Parathyroid adenoma (tissue), 2 donors: ENCODE data around the gene STAB2.

Source experiments
- H2AFZ ChIP-seq: fragments of 300-600 bp; sonication (generic); one replicate; pipeline ENCODE4 v1.7.0; 2017; ENCODE audit warnings: antibody characterized with exemption, mild to moderate bottlenecking
- H3K27ac ChIP-seq: fragments of 300-600 bp; sonication (generic); one replicate; pipeline ENCODE4 v1.7.0; 2017
- H3K27me3 ChIP-seq: fragments of 300-600 bp; sonication (generic); one replicate; pipeline ENCODE4 v1.7.0; 2017; ENCODE audit warnings: low read length; ENCODE audit not compliant: control insufficient read depth, insufficient read depth
- H3K36me3 ChIP-seq: fragments of 300-600 bp; sonication (generic); one replicate; pipeline ENCODE4 v1.7.0; 2017; ENCODE audit warnings: low read length; ENCODE audit not compliant: control insufficient read depth, insufficient read depth
- H3K4me1 ChIP-seq: fragments of 300-600 bp; sonication (generic); one replicate; pipeline ENCODE4 v1.7.0; 2017; ENCODE audit warnings: control low read depth
- H3K4me2 ChIP-seq: fragments of 300-600 bp; sonication (generic); one replicate; pipeline ENCODE4 v1.7.0; 2017; ENCODE audit warnings: low read length
- H3K4me3 ChIP-seq: fragments of 300-600 bp; sonication (generic); one replicate; pipeline ENCODE4 v1.7.0; 2017; ENCODE audit warnings: low read depth, low read length
- H3K79me2 ChIP-seq: fragments of 300-600 bp; sonication (generic); one replicate; pipeline ENCODE4 v1.7.0; 2017; ENCODE audit warnings: control low read depth
- H3K9ac ChIP-seq: fragments of 300-600 bp; sonication (generic); one replicate; pipeline ENCODE4 v1.7.0; 2017; ENCODE audit warnings: mild to moderate bottlenecking
- H3K9me3 ChIP-seq: fragments of 300-600 bp; sonication (generic); one replicate; pipeline ENCODE4 v1.7.0; 2017; ENCODE audit warnings: low read length; ENCODE audit not compliant: control insufficient read depth
- CTCF ChIP-seq: fragments of 300-600 bp; sonication (generic); IDR thresholded peaks from one replicate; pipeline ENCODE4 v1.7.0; 2017; ENCODE audit warnings: antibody characterized with exemption, mild to moderate bottlenecking
- donor health status: primary hyperparathyroidism.

Gene STAB2

GRCh38 chr12:103556890-103557627 is 30.0 kb upstream of the STAB2 start:
- Histone ChIP-seq H3K27ac (no peak overlapping the region), H2AFZ (no peak overlapping the region), H3K9ac (no peak overlapping the region), H3K79me2 (no peaks in the 10 kb centered on the region), H3K9me3 (no peaks in the 10 kb centered on the region), H3K4me2 (no peak overlapping the region), H3K36me3 (no peaks in the 10 kb centered on the region), H3K4me1 (no peaks in the 10 kb centered on the region), H3K27me3 (no peaks in the 10 kb centered on the region), H3K4me3 (no peak overlapping the region)
- TF ChIP-seq CTCF = no peak

- Histone ChIP-seq H3K4me2 (no peak overlapping the region), H3K4me1 (no peaks in the 10 kb centered on the region), H3K9ac (no peak overlapping the region), H2AFZ (no peak overlapping the region), H3K9me3 (no peaks in the 10 kb centered on the region), H3K4me3 (no peak overlapping the region), H3K36me3 (no peaks in the 10 kb centered on the region), H3K27me3 (no peaks in the 10 kb centered on the region), H3K79me2 (no peaks in the 10 kb centered on the region), H3K27ac (no peak overlapping the region)
- no peak for TF ChIP-seq CTCF
Observed at GRCh38 chr12:103557628-103558010, 29.5 kb upstream of the STAB2 start.

- Histone ChIP-seq H3K4me3 (no peak overlapping the region), H3K27me3 (no peaks in the 10 kb centered on the region), H3K4me2 (no peak overlapping the region), H3K4me1 (no peaks in the 10 kb centered on the region), H3K9ac (no peak overlapping the region), H2AFZ (no peak overlapping the region), H3K36me3 (no peaks in the 10 kb centered on the region), H3K9me3 (no peaks in the 10 kb centered on the region), H3K27ac (no peak overlapping the region), H3K79me2 (no peaks in the 10 kb centered on the region)
- TF ChIP-seq CTCF = no peak
Observed at GRCh38 chr12:103558879-103559278, 28.2 kb upstream of the STAB2 start.

GRCh38 chr12:103560604-103561101 is 26.4 kb upstream of the STAB2 start:
- Histone ChIP-seq H3K9ac (no peak overlapping the region), H3K4me3 (no peak overlapping the region), H2AFZ (no peak overlapping the region), H3K4me1 (no peaks in the 10 kb centered on the region), H3K27ac (no peak overlapping the region), H3K79me2 (no peaks in the 10 kb centered on the region), H3K27me3 (no peaks in the 10 kb centered on the region), H3K9me3 (no peaks in the 10 kb centered on the region), H3K4me2 (no peak overlapping the region), H3K36me3 (no peaks in the 10 kb centered on the region)
- no peak for TF ChIP-seq CTCF

GRCh38 chr12:103561174-103561573 is 25.9 kb upstream of the STAB2 start:
- H3K27ac ChIP-seq = no peak overlapping the region
- H3K27me3 ChIP-seq = no peaks in the 10 kb centered on the region
- no peak overlapping the region for H3K9ac ChIP-seq
- no peak overlapping the region for H3K4me2 ChIP-seq
- H3K36me3 ChIP-seq = no peaks in the 10 kb centered on the region
- H3K79me2 ChIP-seq = no peaks in the 10 kb centered on the region
- no peaks in the 10 kb centered on the region for H3K9me3 ChIP-seq
- no peak overlapping the region for H3K4me3 ChIP-seq
- no peaks in the 10 kb centered on the region for H3K4me1 ChIP-seq
- H2AFZ ChIP-seq = no peak overlapping the region
- no peak for TF ChIP-seq CTCF
